Transverse colon (tissue), 4 donors: ENCODE measurements around the gene IL4.

Source experiments
- CTCF ChIP-seq, 5 experiments: fragments of 200-600 bp in 3 of 5; fragments of 450-650 bp in 2 of 5; sonication (generic) in 3 of 5; IDR thresholded peaks; 1 replicate in 2 of 5; 2 replicates in 3 of 5; pipeline ENCODE4 v1.5.1; 2016 to 2017; ENCODE audit warnings: antibody characterized with exemption in 5 of 5, inconsistent platforms in 3 of 5, mild to moderate bottlenecking in 2 of 5, moderate library complexity in 1 of 5
- EP300 ChIP-seq: sonication (generic); formaldehyde crosslinking; IDR thresholded peaks from one replicate; pipeline ENCODE4 v1.6.1; 2017; ENCODE audit warnings: antibody characterized with exemption, low read depth
- POLR2AphosphoS5 ChIP-seq, 3 donors: sonication (generic); formaldehyde crosslinking; IDR thresholded peaks; one replicate each; pipeline ENCODE4 v1.6.1; 2016; ENCODE audit warnings: antibody characterized with exemption in 3 of 3

GRCh38 chr5:132646583-132647266 is 27.1 kb upstream of the IL4 start:
- TF ChIP-seq CTCF (IDR thresholded peaks at IDR 0.05) = no peak
- no peak for TF ChIP-seq EP300
- TF ChIP-seq POLR2AphosphoS5 (IDR thresholded peaks at IDR 0.05) = no peak
